Ovary (tissue), 9 donors: ENCODE results near the gene AKT3. TPM values are rescaled to one million over a fixed set of nuclear protein-coding genes. Genes with fewer than 3 reads are reported as not detected.

Source experiments
- DNase-seq, 5 donors: peaks; one replicate each; pipeline ENCODE4 v3.0.0-alpha.2; 2019 to 2020
- H3K27ac ChIP-seq, 2 donors: fragments of 200-600 bp; one replicate each; pipeline versions ENCODE4 v1.5.1 to v1.8.0; 2019 to 2022
- H3K27me3 ChIP-seq: fragments of 200-600 bp; one replicate; pipeline ENCODE4 v1.8.0; 2022
- H3K36me3 ChIP-seq: fragments of 200-600 bp; sonication (generic); one replicate; pipeline ENCODE4 v1.5.1; 2019
- H3K4me1 ChIP-seq: one replicate; pipeline ENCODE4 v1.8.1; 2013; ENCODE audit warnings: mild to moderate bottlenecking, moderate library complexity; ENCODE audit not compliant: insufficient read depth
- H3K4me3 ChIP-seq: fragments of 200-600 bp; sonication (generic); one replicate; pipeline ENCODE4 v1.5.1; 2017
- H3K9me3 ChIP-seq, 2 donors: fragments of 200-600 bp in 1 of 2; sonication (generic) in 1 of 2; one replicate each; pipeline versions ENCODE4 v1.5.1 to v1.8.1; 2013 to 2019; ENCODE audit warnings: mild to moderate bottlenecking in 1 of 2, moderate library complexity in 1 of 2
- EP300 ChIP-seq: sonication (generic); formaldehyde crosslinking; IDR thresholded peaks from one replicate; pipeline ENCODE4 v1.6.1; 2017; ENCODE audit warnings: antibody characterized with exemption
- POLR2A ChIP-seq: fragments of 450-650 bp; IDR thresholded peaks from one replicate; pipeline ENCODE4 v1.6.1; 2017; ENCODE audit warnings: antibody characterized with exemption, mild to moderate bottlenecking, moderate library complexity
- WGBS, 3 donors: extraction: QIAGEN DNeasy Blood & Tissue Kit in 1 of 3; methylation state at CpG; one replicate each; pipeline versions ENCODE4 v1.1.5 to v1.1.7; 2013 to 2017; 5-methylcytosine and 5-hydroxymethylcytosine counted together
- intact Hi-C, 4 donors: fragments of 100-400 bp; cut with DNase I; formaldehyde crosslinking; loops; one replicate each; pipeline versions ENCODE4 v1.11.0 to v1.15.1; 2022 to 2023
- polyA plus RNA-seq, 2 donors: library from polyadenylated mRNA; stranded (reverse); fragments of 200-250 nt in 1 of 2; fragments of 350-450 nt in 1 of 2; fragmentation: Illumina TruSeq in 1 of 2; extraction: RNeasy Lipid Tissue Mini Kit (QIAGEN cat#74804) in 1 of 2; gene quantifications; one replicate each; pipeline ENCODE4 v1.2.3, GENCODE V29; 2013 to 2014
- total RNA-seq, 7 donors: library from RNA; depleted of rRNA in 2 of 7; stranded (reverse); fragments of >200 nt in 2 of 7; fragmentation: NEBNext Ultra II Directional in 3 of 7; extraction: Animal tissue kit (Norgen Biotek cat#: 25700) in 3 of 7; gene quantifications; one replicate each; pipeline versions ENCODE4 v1.1.0 to v1.2.4, GENCODE V29; 2016 to 2023
- TF ChIP-seq, protein P1 (sequence below), 3 donors: fragments of 450-650 bp in 2 of 3; fragments of 200-600 bp in 1 of 3; IDR thresholded peaks; one replicate each; pipeline versions ENCODE4 v1.5.1 to v1.8.0; 2016 to 2022; ENCODE audit warnings: antibody characterized with exemption in 3 of 3, mild to moderate bottlenecking in 1 of 3
- donor health status: DM: no; HTN: no; CAD: no; lungs with moderate emphysema.
- donor health status: DM: no; HTN: no; CAD: no.
- donor health status: Bipolar disorder and iron deficiency.
- donor health status: DM: yes; HTN: yes; CAD: no.
- donor health status: DM: no; HTN: no; CAD: no.
- donor health status: DM: yes; HTN: yes; CAD: no.

The AKT3 gene
- total and polyA plus RNA-seq, 9 donors = 27.2 to 202 (median 111) TPM

DNA sequence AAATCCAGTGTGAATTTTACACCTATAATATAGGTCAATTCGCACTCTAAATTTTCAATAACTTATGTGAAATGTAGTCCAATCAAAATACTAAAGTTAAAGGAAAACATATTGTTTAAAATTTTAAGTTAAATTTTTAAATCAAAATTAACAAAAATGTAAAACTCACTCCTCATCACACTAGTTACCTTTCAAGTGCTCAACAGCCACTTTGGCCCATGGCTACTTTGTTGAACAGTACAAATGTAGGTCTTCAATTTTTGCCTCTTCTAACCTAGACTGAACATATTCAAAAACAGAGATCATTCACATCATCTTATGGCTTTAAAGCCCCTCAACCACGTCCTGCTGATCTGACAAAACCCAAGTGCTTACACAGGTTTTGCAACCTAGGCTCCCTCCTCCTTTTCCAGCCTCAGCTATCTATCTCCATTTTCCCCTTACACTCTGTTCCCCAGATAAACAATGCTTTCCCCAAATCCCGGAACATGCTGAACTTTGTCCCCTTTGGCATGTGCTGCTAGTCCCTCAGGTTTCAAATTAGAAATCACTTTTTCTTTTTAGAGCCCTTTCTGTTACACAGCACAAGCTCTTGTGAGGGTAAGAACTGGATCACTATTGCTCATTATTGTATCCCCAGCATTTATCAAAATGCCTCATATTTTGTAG, 110.6 kb downstream of the AKT3 start:
- Histone ChIP-seq H3K36me3 (no peaks in the 10 kb centered on the region), H3K4me1 (peaks cover 3% of the 10 kb centered on the region), H3K4me3 (no peak overlapping the region), H3K27me3 (no peaks in the 10 kb centered on the region), H3K9me3 (no peaks in the 10 kb centered on the region), H3K27ac (no peak overlapping the region)
- 66 to 70% (median 67%) methylated on average over 3 of the region's 3 CpGs for WGBS, 3 donors
- intact Hi-C loops = loop anchor here in 1 of 4 donors (10.0 kb wide), 1 partner anchor 395 kb away; no protein-coding TSS in a partner anchor
- TF ChIP-seq EP300 (no peak), POLR2A (no peak)
- TF ChIP-seq, protein P1, sequence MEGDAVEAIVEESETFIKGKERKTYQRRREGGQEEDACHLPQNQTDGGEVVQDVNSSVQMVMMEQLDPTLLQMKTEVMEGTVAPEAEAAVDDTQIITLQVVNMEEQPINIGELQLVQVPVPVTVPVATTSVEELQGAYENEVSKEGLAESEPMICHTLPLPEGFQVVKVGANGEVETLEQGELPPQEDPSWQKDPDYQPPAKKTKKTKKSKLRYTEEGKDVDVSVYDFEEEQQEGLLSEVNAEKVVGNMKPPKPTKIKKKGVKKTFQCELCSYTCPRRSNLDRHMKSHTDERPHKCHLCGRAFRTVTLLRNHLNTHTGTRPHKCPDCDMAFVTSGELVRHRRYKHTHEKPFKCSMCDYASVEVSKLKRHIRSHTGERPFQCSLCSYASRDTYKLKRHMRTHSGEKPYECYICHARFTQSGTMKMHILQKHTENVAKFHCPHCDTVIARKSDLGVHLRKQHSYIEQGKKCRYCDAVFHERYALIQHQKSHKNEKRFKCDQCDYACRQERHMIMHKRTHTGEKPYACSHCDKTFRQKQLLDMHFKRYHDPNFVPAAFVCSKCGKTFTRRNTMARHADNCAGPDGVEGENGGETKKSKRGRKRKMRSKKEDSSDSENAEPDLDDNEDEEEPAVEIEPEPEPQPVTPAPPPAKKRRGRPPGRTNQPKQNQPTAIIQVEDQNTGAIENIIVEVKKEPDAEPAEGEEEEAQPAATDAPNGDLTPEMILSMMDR (IDR thresholded peaks at IDR 0.05) = no peak
- no peak for DNase-seq

DNA sequence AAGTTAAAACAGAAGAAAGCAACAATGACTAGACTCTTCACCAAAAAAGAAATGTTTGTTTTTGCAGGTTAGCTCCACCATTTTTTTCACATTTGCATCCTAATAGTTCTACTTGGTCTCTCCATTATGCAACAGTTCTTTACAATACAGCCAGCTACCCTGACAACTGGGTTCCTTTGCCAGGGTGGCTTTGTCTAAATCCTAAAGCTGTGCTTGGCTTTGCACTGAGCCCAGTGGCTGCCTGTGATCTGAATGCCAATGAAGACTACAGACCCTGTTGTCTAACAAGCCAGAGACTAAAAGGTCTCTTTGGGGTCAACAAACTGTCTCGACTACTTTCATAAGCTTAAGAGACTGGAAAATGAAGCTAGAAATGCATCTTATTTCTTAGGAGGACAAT, 112.0 kb downstream of the AKT3 start:
- H3K4me1 ChIP-seq = peaks cover 3% of the 10 kb centered on the region
- intact Hi-C loops = no loop called here
- H3K9me3 ChIP-seq = no peaks in the 10 kb centered on the region
- no peak overlapping the region for H3K4me3 ChIP-seq
- no peaks in the 10 kb centered on the region for H3K27me3 ChIP-seq
- DNase-seq = no peak
- WGBS, 3 donors = 71 to 74% (median 71%) methylated on average over 1 of the region's 1 CpG
- TF ChIP-seq POLR2A (no peak), EP300 (no peak)
- TF ChIP-seq, protein P1 (IDR thresholded peaks at IDR 0.05) = no peak
- no peaks in the 10 kb centered on the region for H3K36me3 ChIP-seq
- H3K27ac ChIP-seq = no peak overlapping the region

DNA sequence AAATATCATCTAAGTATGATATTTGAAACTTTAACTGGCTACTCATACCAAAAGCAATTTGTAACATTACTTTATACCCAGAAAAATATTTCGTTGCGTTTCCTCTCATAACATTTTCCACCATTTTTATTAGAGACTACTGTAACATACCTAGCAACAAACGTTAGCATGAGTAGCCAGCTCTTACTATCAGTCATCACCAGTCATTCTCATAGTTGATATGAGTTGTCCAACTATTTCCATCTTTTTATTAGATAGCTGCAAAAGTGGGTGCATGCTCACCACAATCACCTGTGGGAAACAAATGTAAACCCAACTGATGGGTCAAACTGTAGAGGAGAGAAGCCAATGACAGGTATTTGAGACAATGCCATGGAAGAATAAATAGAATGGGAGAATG, 114.6 kb downstream of the AKT3 start:
- Histone ChIP-seq H3K27ac (no peak overlapping the region), H3K27me3 (no peaks in the 10 kb centered on the region), H3K9me3 (no peaks in the 10 kb centered on the region), H3K36me3 (no peaks in the 10 kb centered on the region), H3K4me1 (peaks cover 3% of the 10 kb centered on the region), H3K4me3 (no peak overlapping the region)
- TF ChIP-seq EP300 (no peak), POLR2A (no peak)
- TF ChIP-seq, protein P1 (IDR thresholded peaks at IDR 0.05) = no peak
- WGBS, 3 donors = 88 to 94% (median 92%) methylated on average over 3 of the region's 3 CpGs
- intact Hi-C loops = no loop called here
- no peak for DNase-seq

DNA sequence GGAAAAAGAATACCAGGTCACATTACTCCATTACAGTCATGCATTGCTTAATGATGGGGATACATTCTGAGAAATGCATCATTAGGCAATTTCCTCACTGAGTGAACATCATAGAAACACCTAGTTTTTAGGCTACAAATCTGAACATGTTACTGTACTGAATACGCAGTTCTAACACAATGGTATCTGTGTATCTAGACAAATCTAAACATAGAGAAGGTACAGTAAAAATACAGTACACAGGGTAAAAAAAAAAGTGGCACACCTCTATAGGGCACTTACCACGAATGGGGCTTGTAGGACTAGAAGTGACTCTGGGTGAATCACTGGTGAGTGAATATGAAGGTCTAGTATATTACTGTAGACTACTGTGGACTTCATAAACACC, 115.7 kb downstream of the AKT3 start:
- Histone ChIP-seq H3K36me3 (no peaks in the 10 kb centered on the region), H3K4me1 (no peaks in the 10 kb centered on the region), H3K4me3 (no peak overlapping the region), H3K27ac (no peak overlapping the region), H3K27me3 (no peaks in the 10 kb centered on the region), H3K9me3 (no peaks in the 10 kb centered on the region)
- 58 to 90% (median 89%) methylated on average over 2 of the region's 2 CpGs for WGBS, 3 donors
- TF ChIP-seq EP300 (no peak), POLR2A (no peak)
- TF ChIP-seq, protein P1 (IDR thresholded peaks at IDR 0.05) = no peak
- DNase-seq = no peak
- intact Hi-C loops = no loop called here
